Ishikawa (cell line): ENCODE results near the gene ELAVL2.

Source experiments
- TEAD4 ChIP-seq: IDR thresholded peaks from 2 replicates; pipeline ENCODE4 v1.6.1; 2012
- YY1 ChIP-seq: IDR thresholded peaks from 2 replicates; pipeline ENCODE4 v1.6.1; 2012; ENCODE audit warnings: low read depth

GRCh38 chr9:23837038-23837437 lies 11.0 kb upstream of the ELAVL2 start:
- no peak for TF ChIP-seq TEAD4
- TF ChIP-seq YY1 = no peak
